Measurements from ENCODE around the gene PCIF1.
A peak's percentile ranks its signal among the peaks of the same experiment; 100 is the strongest.

Gene PCIF1

DNA sequence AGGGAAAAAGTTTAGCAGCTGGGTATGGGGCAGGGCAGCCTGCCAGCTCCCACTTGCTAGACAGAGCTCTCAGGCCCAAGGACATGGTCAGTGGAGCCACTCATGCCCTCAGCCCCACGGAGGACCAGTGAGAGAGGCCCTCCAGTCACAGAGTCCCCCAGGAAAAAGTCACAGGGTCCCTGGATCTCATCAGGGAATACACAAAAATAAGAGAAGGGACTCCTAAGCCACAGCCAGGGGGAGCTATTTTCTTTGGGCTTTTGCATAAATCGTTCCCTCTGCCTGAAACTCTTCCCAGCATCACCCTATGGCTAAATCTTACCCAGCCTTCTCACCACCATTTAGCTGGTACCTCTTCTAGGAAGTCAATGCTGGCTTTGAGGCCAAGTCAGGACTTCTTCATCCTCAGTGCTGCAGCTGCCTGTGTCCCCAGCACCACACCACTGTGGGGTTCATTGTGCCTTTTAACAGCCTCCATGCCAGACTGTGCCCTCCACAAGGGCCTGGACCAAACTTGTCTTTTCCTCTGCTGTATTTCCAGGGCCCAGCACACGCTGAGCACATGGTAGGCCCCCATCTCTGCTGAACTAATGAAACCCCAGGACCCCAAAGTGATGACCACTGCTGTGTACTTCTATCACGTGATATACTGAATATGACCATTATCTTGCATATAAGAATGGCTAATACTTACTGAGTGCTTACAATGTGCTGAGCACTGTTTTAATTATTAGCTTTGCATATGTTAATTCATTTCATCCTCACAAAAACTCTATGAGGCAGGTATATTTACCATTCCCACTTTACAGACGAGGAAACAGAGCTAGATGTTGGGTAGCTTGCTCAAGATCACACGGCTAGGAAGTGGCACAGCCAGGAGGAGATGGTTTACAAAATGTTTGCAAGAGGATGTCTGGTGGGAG lies 35.5 kb downstream of the PCIF1 start:
- H3K9me3 ChIP-seq (ENCODE audit: control insufficient read depth, insufficient read depth, low read depth, low read length) = no peaks in the 10 kb centered on the region
- no peak overlapping the region; the same call in 1 of the 2 replicates for H3K4me3 ChIP-seq (ENCODE audit: low read depth, low read length)
- 0 out of 2 replicates have a peak overlapping the region, but pooled peaks have one; percentile 92 for H3K27ac ChIP-seq (ENCODE audit: extremely low read depth, low read depth, low read length)
- H3K36me3 ChIP-seq (ENCODE audit: control insufficient read depth in 2 of 2, insufficient read depth in 1 of 2, low read length in 2 of 2) = peaks cover 0 to 56% of the 10 kb centered on the region in 2 experiments; a peak in 2 of 3 replicates
- no peaks in the 10 kb centered on the region for H3K4me1 ChIP-seq (ENCODE audit: control insufficient read depth, insufficient read depth, low read length)
- CTCF ChIA-PET = interaction anchor here (0.5 to 3.5 kb wide), 39 partner anchors 10 to 500 kb away, joined by 3 to 26 read pairs (median 4); partner anchors contain the start of genes ACOT8, PCIF1, WFDC2 and ZSWIM1
- POLR2A ChIA-PET = interaction anchor here (0.7 to 1.9 kb wide), 11 partner anchors 9 to 610 kb away, joined by 3 to 7 read pairs (median 5); partner anchors contain the start of genes DNTTIP1, PCIF1 and WFDC3
- peak; percentile 14; the same call in 1 of the 2 replicates for TF ChIP-seq ZNF654 (tag by site-specific recombination; IDR thresholded peaks at IDR 0.05; ENCODE audit: low read depth)
- TF ChIP-seq, protein P1, sequence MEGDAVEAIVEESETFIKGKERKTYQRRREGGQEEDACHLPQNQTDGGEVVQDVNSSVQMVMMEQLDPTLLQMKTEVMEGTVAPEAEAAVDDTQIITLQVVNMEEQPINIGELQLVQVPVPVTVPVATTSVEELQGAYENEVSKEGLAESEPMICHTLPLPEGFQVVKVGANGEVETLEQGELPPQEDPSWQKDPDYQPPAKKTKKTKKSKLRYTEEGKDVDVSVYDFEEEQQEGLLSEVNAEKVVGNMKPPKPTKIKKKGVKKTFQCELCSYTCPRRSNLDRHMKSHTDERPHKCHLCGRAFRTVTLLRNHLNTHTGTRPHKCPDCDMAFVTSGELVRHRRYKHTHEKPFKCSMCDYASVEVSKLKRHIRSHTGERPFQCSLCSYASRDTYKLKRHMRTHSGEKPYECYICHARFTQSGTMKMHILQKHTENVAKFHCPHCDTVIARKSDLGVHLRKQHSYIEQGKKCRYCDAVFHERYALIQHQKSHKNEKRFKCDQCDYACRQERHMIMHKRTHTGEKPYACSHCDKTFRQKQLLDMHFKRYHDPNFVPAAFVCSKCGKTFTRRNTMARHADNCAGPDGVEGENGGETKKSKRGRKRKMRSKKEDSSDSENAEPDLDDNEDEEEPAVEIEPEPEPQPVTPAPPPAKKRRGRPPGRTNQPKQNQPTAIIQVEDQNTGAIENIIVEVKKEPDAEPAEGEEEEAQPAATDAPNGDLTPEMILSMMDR (tag by site-specific recombination; IDR thresholded peaks at IDR 0.05) = peak; percentile 49
- peak; percentile 20; the same call in 1 of the 2 replicates for TF ChIP-seq ZNF600 (tag by site-specific recombination; IDR thresholded peaks at IDR 0.05)
- TF ChIP-seq RBAK (tag by site-specific recombination; IDR thresholded peaks at IDR 0.05) = no peak
- TF ChIP-seq, protein P2, sequence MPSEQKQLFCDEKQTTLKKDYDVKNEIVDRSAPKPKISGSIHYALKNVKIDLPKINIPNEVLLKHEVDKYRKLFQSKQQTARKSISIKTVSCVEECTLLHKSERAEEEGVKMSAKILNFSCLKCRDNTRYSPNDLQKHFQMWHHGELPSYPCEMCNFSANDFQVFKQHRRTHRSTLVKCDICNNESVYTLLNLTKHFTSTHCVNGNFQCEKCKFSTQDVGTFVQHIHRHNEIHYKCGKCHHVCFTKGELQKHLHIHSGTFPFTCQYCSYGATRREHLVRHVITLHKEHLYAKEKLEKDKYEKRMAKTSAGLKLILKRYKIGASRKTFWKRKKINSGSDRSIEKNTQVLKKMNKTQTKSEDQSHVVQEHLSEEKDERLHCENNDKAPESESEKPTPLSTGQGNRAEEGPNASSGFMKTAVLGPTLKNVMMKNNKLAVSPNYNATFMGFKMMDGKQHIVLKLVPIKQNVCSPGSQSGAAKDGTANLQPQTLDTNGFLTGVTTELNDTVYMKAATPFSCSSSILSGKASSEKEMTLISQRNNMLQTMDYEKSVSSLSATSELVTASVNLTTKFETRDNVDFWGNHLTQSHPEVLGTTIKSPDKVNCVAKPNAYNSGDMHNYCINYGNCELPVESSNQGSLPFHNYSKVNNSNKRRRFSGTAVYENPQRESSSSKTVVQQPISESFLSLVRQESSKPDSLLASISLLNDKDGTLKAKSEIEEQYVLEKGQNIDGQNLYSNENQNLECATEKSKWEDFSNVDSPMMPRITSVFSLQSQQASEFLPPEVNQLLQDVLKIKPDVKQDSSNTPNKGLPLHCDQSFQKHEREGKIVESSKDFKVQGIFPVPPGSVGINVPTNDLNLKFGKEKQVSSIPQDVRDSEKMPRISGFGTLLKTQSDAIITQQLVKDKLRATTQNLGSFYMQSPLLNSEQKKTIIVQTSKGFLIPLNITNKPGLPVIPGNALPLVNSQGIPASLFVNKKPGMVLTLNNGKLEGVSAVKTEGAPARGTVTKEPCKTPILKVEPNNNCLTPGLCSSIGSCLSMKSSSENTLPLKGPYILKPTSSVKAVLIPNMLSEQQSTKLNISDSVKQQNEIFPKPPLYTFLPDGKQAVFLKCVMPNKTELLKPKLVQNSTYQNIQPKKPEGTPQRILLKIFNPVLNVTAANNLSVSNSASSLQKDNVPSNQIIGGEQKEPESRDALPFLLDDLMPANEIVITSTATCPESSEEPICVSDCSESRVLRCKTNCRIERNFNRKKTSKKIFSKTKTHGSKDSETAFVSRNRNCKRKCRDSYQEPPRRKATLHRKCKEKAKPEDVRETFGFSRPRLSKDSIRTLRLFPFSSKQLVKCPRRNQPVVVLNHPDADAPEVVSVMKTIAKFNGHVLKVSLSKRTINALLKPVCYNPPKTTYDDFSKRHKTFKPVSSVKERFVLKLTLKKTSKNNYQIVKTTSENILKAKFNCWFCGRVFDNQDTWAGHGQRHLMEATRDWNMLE (tag by site-specific recombination; conservative IDR thresholded peaks at IDR 0.05; ENCODE audit: low read depth) = no peak
- TF ChIP-seq, protein P3, sequence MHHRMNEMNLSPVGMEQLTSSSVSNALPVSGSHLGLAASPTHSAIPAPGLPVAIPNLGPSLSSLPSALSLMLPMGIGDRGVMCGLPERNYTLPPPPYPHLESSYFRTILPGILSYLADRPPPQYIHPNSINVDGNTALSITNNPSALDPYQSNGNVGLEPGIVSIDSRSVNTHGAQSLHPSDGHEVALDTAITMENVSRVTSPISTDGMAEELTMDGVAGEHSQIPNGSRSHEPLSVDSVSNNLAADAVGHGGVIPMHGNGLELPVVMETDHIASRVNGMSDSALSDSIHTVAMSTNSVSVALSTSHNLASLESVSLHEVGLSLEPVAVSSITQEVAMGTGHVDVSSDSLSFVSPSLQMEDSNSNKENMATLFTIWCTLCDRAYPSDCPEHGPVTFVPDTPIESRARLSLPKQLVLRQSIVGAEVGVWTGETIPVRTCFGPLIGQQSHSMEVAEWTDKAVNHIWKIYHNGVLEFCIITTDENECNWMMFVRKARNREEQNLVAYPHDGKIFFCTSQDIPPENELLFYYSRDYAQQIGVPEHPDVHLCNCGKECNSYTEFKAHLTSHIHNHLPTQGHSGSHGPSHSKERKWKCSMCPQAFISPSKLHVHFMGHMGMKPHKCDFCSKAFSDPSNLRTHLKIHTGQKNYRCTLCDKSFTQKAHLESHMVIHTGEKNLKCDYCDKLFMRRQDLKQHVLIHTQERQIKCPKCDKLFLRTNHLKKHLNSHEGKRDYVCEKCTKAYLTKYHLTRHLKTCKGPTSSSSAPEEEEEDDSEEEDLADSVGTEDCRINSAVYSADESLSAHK (tag by site-specific recombination; IDR thresholded peaks at IDR 0.05) = no peak
- TF ChIP-seq ZNF843 (tag by site-specific recombination; IDR thresholded peaks at IDR 0.05) = no peak
- TF ChIP-seq, protein P4, sequence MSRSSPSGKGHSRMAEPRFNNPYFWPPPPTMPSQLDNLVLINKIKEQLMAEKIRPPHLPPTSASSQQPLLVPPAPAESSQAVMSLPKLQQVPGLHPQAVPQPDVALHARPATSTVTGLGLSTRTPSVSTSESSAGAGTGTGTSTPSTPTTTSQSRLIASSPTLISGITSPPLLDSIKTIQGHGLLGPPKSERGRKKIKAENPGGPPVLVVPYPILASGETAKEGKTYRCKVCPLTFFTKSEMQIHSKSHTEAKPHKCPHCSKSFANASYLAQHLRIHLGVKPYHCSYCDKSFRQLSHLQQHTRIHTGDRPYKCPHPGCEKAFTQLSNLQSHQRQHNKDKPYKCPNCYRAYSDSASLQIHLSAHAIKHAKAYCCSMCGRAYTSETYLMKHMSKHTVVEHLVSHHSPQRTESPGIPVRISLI (tag by site-specific recombination; IDR thresholded peaks at IDR 0.05) = no peak
- TF ChIP-seq ZIC2 (tag by site-specific recombination; IDR thresholded peaks at IDR 0.05) = no peak
- TF ChIP-seq, protein P5, sequence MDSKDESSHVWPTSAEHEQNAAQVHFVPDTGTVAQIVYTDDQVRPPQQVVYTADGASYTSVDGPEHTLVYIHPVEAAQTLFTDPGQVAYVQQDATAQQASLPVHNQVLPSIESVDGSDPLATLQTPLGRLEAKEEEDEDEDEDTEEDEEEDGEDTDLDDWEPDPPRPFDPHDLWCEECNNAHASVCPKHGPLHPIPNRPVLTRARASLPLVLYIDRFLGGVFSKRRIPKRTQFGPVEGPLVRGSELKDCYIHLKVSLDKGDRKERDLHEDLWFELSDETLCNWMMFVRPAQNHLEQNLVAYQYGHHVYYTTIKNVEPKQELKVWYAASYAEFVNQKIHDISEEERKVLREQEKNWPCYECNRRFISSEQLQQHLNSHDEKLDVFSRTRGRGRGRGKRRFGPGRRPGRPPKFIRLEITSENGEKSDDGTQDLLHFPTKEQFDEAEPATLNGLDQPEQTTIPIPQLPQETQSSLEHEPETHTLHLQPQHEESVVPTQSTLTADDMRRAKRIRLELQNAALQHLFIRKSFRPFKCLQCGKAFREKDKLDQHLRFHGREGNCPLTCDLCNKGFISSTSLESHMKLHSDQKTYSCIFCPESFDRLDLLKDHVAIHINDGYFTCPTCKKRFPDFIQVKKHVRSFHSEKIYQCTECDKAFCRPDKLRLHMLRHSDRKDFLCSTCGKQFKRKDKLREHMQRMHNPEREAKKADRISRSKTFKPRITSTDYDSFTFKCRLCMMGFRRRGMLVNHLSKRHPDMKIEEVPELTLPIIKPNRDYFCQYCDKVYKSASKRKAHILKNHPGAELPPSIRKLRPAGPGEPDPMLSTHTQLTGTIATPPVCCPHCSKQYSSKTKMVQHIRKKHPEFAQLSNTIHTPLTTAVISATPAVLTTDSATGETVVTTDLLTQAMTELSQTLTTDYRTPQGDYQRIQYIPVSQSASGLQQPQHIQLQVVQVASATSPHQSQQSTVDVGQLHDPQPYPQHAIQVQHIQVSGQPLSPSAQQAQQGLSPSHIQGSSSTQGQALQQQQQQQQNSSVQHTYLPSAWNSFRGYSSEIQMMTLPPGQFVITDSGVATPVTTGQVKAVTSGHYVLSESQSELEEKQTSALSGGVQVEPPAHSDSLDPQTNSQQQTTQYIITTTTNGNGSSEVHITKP (tag by site-specific recombination; IDR thresholded peaks at IDR 0.05) = peak; percentile 61
- TF ChIP-seq ZNF140 (tag by site-specific recombination; IDR thresholded peaks at IDR 0.05) = no peak
- TF ChIP-seq, protein P6, sequence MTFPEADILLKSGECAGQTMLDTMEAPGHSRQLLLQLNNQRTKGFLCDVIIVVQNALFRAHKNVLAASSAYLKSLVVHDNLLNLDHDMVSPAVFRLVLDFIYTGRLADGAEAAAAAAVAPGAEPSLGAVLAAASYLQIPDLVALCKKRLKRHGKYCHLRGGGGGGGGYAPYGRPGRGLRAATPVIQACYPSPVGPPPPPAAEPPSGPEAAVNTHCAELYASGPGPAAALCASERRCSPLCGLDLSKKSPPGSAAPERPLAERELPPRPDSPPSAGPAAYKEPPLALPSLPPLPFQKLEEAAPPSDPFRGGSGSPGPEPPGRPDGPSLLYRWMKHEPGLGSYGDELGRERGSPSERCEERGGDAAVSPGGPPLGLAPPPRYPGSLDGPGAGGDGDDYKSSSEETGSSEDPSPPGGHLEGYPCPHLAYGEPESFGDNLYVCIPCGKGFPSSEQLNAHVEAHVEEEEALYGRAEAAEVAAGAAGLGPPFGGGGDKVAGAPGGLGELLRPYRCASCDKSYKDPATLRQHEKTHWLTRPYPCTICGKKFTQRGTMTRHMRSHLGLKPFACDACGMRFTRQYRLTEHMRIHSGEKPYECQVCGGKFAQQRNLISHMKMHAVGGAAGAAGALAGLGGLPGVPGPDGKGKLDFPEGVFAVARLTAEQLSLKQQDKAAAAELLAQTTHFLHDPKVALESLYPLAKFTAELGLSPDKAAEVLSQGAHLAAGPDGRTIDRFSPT (tag by site-specific recombination; IDR thresholded peaks at IDR 0.05) = peak; percentile 17; the same call in 1 of the 2 replicates
- TF ChIP-seq KLF10 (tag by site-specific recombination; IDR thresholded peaks at IDR 0.05) = no peak
- TF ChIP-seq ZNF292 (tag by site-specific recombination; IDR thresholded peaks at IDR 0.05; ENCODE audit: borderline replicate concordance, low read depth) = no peak
- no peak for TF ChIP-seq OSR2 (tag by site-specific recombination; IDR thresholded peaks at IDR 0.05)
- no peak for TF ChIP-seq ZNF510 (tag by site-specific recombination; IDR thresholded peaks at IDR 0.05; ENCODE audit: insufficient replicate concordance)
- TF ChIP-seq ZNF777 (tag by site-specific recombination; IDR thresholded peaks at IDR 0.05; ENCODE audit: borderline replicate concordance) = no peak
- TF ChIP-seq ZNF214 (tag by site-specific recombination; IDR thresholded peaks at IDR 0.05; ENCODE audit: borderline replicate concordance) = no peak

Data from HEK293 (cell line).